Measurements from ENCODE around the gene ARSA.
"Not testable (repeated sequence)": the region's sequence is repeated elsewhere in the genome, so short reads cannot be mapped to it uniquely, and the experiment has no call there.

DNA sequence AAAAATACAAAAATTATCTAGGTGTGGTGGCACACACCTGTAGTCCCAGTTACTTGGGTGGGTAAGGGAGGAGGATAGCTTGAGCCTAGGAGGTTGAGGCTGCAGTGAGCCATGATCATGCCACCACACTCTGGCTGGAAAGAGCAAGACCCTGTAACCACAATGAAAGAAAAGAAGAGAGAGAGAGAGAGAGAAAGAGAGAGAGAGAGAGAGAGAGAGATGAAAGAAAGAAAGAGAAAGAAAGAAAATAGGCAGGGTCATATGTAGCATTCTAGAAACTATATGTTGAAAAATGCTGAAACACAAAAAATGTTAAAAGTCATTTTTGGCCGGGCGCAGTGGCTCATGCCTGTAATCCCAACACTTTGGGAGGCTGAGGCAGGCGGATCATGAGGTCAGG is 13.7 kb downstream of the ARSA start:
- TF ChIP-seq ZBTB3 (CRISPR knock-in tag; IDR thresholded peaks at IDR 0.05; ENCODE audit: borderline replicate concordance, low read depth); ZNF337 (CRISPR knock-in tag; IDR thresholded peaks at IDR 0.05; ENCODE audit: borderline replicate concordance, low read depth); CHD2 (IDR thresholded peaks at IDR 0.05; ENCODE audit: low read depth, low read length): not testable (repeated sequence)

Measured in HepG2 (cell line).